Testis (tissue), 2 donors: Measurements from ENCODE around the gene ZNF771.

Experiments used
- CTCF ChIP-seq, 3 experiments: fragments of 450-650 bp in 2 of 3; fragments of 200-600 bp in 1 of 3; sonication (generic) in 1 of 3; IDR thresholded peaks; one replicate each; pipeline ENCODE4 v1.5.1; 2016 to 2019; ENCODE audit warnings: antibody characterized with exemption in 3 of 3, mild to moderate bottlenecking in 2 of 3, moderate library complexity in 1 of 3
- POLR2A ChIP-seq: fragments of 450-650 bp; IDR thresholded peaks from one replicate; pipeline ENCODE4 v1.6.1; 2017; ENCODE audit warnings: antibody characterized with exemption, mild to moderate bottlenecking, moderate library complexity

GRCh38 chr16:30397776-30398660 lies 9.4 kb upstream of the ZNF771 start:
- TF ChIP-seq CTCF (IDR thresholded peaks at IDR 0.05) (no peak), POLR2A (no peak)
